Esophagus mucosa (tissue), 1 donor: ENCODE results near the gene CAMKK1. TPM values are rescaled to one million over a fixed set of nuclear protein-coding genes. Genes with fewer than 3 reads are reported as not detected.
"Not testable (repeated sequence)": the region's sequence is repeated elsewhere in the genome, so short reads cannot be mapped to it uniquely, and the experiment has no call there.

ENCODE experiments used
- ATAC-seq: fragments of 200-7000 bp; cut with Tn5 transposase; one replicate; pipeline ENCODE4 v1.9.1; 2020
- total RNA-seq: library from RNA; stranded (reverse); gene quantifications from one replicate; pipeline ENCODE4 v1.2.4, GENCODE V29; 2023
- donor health status: DM: yes; HTN: yes; CAD: no.

CAMKK1 gene
- total RNA-seq, 1 donor from 2014 or later: 4.2 TPM

DNA sequence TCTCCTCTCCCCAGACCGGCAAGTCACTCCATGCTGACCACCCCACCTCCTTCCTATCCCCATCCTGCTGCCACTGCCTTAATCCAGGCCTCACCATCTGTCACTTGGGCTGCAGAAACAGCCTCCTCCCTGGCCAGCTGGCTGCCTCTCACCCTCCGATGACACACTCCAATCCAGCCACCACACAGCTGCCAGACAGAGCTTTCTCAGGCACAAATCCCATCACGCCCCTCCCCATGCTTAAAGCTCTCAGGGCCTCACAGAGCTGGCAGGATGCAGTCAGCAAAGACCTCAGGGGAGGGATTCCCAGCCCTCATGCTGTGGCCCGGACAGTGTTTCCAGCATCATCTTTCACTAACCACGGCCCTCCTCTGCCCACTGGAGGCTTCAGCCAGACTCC is 13.7 kb downstream of the CAMKK1 start:
- no peak for ATAC-seq

DNA sequence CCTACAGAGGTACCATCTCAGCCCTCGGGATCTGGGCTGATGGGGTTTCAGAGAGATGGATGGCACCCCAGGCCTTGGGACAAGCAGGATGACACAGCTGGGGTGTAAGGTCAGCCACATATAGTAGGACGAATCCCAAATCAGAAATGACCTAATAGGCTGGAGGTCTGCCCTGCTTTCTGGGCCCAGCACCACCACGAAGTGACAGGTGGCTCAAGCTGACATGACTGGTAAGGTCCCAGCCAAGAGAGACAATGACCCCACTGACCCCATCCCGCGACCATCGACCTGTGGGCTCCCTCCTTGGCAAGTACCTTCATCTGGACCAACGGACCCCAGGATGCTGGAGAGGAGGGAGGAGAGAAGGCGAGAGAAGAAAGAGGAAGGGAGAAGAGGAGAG is 15.6 kb downstream of the CAMKK1 start:
- ATAC-seq: no peak

DNA sequence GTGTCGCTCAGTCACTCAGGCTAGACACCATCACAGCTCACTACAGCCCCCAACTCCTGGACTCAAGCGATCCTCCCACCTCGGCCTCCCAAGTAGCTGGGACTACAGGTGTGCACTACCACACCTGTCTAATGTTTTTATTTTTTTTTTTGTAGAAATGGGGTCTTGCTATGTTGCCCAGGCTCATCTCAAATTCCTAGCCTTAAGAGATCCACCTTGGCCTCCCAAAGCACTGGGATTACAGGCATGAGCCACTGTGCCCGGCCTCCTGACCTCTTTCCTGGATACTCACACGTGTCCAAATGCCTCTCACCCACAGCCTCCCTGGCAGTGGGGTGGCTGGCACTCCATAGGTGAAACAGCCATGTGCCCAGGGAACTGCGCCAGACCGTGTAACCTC is 17.5 kb downstream of the CAMKK1 start:
- ATAC-seq: no peak

DNA sequence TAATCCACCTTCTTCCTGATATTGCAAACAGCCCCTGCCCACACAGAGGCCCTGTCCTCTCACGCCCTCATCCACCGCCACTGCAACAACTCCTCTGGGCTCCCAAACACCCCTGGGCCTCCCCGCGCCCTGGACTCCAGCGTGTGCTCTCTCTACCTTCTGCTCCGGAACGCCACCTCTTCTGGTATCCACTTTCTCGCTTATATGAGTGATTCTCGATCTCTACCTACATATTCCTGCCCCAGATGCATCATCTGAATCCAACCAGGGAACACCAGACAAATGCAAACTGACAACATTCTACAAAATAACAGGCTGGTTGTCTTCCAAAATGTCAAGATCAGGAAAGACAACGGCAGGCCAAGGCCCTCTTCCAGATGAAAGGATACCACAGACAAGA is 19.0 kb downstream of the CAMKK1 start:
- no peak for ATAC-seq

DNA sequence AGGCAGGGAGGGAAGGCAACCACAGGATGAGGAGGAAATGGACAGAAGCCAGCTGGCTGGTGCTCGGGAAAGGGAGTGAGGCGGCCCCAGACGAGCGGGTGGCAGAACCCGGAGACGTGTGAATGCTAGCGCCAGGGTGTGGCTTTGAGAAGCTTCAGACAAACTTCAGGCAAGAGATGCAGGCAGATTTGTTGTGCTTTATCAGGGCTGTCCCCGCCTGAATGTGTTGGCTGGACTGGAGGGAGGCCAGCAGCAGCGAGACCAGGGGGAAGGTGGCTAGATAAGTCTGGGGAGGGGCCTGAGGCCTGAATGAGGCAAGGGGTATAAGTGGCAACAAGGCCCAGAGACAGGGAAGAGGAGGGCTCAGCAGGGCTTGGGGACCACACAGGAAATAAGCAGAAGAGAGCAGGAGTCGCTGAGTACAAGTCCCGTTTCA is 22.0 kb downstream of the CAMKK1 start:
- peak; percentile 53 for ATAC-seq

DNA sequence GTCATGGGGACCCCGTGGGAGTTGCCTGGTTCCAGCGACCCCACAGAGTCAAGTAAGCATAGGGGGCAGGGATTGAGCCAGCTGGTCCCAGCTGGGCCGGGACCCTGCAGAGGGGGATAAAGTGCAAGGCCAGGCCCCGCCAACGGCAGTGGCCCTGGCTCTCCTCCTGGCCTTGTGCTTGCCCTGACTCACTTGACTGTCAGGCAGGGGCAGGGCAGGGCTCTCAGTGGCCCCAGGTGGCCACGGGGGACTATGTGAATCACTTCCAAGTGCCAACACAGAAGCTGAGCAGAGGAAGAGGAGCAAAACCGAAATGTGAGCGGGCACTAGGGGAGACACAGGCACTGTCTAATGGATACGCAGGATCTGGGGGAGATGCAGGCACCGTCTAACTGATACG is 25.2 kb downstream of the CAMKK1 start:
- no peak for ATAC-seq

DNA sequence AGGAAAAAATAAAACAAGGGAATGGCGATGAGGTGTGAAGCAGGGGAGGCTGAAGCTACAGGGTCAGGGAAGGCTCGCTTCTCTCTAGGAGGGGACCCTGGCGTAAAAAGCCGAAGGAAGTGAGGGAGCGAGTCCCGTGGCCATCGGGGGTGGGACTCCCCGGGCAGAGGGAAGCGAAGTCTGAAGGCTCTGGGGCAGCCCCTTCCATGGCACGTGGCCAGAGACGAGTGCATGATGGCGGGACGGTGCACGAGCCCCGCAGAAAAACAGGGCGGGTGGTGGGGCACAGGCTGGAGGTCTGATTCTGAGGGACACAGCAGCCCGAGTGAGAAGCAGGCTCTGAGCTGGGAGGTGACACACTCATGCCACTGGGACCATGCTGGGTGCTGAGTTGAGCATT is 25.7 kb downstream of the CAMKK1 start:
- ATAC-seq: no peak

DNA sequence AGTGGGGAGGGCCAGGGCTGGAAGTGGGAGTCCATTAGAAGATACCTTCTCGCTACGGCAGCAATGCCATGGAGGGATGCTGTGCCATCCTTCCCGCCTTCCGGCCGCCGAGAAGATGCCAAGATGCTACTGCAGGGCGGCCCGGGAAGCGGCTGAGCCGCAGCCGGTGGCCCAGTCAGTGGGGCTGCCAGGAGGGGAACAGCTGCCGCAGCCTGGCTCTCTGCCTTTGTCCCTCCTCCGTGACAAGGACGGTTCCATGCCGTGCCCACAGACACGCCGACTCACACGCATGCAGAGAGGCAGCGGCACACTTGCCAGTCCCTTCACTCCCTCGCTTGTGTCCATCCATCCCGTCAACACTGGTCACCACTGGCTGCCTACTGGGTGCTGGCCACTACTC is 26.6 kb downstream of the CAMKK1 start:
- ATAC-seq: no peak

DNA sequence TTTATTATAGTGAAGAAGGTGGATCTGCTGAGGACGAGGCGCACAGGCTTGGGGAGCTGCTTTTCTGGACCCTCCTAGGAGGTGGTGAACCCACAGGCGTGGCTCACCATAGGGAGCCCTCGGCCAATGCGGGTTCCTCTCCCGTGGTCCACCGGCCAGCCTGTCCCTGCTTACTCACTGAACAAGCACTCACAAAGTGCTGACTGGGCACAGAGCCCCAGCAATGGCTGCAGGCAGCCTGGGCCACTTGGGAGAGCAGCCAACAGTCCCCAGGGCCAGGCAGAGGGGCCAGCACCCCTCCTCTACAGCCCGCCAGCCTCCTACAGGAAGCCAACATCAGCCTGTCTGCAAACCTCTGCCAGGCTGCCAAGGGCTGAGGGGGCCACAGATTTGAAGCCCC is 27.7 kb downstream of the CAMKK1 start:
- ATAC-seq: no peak

DNA sequence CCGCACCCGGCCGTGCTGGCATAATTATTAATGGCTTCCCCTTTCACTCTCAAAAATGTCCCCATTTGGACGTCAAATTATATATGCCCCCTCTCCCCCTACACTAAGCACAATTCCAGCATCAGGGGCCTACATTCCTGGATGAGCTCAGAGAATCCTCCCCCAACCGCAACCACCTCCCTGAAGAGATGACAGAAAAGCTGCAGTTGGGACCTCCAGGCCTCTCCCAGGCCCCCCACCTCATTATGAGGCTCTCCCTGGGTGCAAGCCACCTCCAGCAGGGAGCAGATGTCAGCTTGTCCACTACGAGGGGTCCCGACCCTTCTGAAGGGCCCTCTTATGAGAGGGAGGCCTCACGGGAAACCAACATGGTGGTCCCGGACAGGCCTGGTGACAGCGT is 28.3 kb downstream of the CAMKK1 start:
- ATAC-seq: no peak

DNA sequence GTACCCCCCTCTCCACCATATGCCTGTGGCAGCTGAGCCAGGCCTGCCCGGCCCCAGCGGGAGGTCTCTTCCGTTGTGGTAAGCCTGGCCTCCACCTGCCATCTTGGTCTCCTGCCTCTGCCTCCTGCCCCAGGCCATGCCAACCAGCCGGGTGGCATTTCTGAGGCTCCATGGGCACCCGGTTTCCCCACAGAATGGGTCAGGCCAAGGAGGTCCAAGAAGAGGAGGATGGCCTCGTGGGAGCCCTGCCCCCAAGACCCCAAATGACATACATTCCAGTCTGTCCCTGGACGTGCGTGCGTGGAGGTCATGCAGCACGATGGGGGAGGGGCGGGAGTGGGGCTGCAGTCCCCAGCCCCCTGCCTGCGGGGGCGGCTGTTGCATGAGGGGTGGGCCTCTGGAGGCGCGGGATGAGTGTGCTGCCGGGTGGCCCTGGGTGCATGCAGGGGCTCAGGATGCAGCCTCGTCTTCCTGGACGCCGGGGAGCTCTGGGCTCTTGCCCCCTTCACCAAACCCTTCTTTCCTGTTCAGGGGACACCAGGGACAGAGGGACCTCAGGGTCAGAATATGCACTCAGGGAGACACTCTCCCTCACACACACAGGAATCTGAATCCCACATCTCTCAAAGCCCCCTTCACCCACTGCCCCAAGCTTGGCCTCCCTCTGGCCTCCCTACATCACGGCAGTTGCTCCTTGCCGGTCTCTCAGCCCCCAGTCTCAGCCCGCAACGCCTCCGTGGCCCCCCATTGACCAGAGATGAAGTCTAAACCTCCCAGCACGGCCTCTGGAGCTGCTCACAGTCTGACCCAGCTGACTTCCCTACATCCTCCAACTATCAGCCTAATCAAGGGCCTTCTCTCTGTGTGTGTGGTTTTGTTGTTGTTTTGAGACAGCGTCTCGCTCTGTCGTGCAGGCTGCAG is 30.8 kb downstream of the CAMKK1 start:
- ATAC-seq: no peak

DNA sequence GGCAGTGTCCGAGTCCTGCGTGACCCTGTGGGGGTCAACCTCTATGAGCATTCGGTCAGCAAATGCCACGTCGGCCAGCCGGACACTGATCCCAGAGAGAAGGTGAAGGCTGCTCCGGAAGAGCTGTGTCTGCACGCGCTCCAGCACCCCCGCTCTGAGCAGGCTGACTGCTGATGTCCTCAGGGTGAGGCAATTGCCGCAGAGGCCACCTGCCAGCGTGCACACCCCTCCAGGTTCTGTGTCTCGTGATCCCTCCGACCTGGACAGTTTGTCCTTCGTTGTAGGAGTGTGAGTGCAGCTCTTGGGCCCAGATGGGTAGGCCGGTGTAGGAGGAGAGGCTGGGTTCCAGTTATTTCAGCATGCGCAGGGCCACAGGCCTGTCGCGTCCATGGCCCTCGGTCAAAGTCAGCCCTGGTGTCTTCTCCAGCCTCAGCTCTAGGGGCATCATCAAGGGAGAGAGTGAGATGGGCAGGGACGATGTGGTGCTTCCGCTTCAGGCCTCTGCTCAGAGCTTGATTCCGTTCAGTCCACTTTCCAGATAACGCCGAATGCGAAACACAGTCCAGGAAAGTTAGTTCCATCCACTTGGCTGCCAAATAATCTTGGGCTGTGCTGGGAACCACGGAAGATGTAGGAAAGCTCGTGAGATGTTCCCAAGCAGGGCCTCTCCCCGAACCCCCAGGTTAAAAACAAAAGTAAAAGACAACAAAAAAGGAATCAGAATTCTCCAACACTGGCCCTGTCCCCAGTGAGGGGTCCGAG is 31.7 kb downstream of the CAMKK1 start:
- ATAC-seq: no peak

DNA sequence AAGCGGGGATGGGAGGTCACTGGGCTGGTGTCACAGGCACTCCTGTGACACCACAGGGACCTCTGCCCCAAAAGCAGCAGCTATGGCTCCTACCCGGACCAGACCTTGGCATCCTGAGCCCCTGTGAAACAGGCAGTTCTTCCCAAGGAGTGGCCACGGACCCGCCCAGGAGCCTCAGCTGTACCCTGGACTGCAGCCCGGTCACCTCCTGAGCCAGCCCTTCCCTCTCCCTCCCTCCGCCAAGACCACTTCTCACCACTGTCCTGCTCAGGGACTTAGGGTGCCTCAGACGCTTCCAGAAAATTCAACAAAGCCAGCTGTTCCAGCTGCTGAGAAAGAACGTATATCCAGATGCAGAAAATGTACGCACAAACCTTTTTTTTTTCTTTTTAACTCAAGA is 32.9 kb downstream of the CAMKK1 start:
- ATAC-seq: no peak

DNA sequence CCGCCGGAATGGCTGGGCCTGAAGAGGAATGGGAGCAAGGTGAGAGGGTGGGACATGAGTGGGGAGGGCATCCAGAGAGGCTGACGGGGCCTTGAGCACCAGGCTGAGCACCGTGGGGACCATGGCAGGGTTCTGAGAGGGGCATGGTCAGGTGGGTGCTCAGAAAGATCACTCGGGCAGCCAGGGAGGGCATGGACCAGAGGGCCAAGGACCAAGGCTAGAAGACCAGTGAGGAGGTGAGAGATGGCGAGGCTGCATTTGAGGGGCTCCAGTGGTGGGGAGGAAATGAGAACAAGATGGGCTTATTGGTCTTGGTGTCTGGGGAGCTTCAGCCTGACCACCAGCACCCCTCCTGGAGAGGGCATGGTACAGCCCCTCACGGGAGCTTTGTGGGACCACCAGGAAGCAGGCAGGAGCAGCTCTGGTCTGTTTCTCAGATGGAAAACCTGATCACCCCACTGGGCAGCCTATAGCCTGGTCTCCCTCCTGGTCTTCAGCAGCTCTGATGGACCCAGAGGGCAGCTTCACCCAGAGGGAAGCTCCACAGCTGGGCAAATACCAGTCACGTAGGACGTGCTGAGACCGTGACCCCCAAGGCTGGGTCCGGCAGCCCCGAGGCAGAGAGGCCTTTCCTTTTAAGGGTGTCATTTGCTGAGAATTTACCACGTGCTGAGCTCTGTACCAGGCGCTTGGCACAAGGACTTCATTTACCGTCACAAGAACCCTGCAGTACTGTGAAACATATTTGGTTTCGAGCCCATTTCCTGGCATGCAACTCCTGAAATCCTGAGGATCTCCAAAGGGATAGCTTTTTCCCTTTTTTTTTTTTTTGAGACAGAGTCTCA is 35.4 kb downstream of the CAMKK1 start:
- ATAC-seq: peak; percentile 29

DNA sequence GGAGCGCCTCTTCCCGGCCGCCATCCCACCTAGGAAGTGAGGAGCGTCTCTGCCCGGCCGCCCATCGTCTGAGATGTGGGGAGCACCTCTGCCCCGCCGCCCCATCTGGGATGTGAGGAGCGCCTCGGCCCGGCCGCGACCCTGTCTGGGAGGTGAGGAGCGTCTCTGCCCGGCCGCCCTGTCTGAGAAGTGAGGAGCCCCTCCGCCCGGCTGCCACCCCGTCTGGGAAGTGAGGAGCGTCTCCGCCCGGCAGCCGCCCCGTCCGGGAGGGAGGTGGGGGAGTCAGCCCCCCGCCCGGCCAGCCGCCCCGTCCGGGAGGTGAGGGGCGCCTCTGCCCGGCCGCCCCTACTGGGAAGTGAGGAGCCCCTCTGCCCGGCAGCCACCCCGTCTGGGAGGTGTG is 38.6 kb downstream of the CAMKK1 start:
- ATAC-seq: not testable (repeated sequence)

DNA sequence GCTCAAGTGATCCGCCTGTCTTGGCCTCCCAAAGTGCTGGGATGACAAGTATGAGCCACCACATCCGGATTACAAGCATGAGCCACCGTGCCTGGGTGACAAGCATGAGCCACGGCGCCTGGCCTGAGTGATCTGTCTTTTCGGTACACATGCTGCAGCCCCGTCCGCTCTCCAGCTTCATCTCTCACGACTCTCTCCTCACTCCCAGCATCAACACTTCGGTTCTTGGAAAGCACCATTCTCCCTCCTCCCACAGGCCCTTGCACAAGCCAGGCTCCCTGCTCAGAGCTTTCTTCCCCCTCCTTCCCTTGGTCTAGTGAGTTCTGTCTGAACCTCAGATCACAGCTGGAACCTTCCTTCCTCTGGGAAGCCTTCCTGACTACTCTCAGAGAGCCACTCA is 40.3 kb downstream of the CAMKK1 start:
- no peak for ATAC-seq

DNA sequence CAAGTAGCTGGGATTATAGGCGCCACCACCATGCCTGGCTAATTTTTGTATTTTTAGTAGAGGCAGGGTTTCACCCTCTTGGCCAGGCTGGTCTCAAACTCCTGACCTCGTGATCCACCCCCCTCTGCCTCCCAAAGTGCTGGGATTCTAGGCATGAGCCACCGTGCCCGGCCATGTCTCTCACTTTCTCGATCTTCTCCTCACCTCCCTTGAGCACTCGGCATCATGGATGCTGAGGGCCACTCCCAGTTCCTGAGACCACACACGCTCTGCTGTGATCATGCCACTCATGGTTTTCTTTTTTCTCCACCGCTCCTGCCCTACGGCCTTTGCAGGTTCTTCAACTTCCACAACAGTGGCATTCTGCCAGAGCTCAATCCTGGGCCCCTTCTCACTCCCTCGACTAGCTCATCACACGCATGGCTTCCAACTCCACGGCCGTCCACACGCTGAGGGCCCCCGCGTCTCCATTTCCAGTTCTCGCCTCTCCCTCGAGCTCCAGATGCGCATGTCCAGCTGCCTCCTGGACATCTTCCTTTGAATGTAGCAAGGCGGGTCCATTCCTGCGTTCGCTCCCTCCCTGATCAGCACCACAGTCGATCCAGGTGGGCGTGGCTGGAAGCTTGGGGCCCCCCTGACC is 41.3 kb downstream of the CAMKK1 start:
- ATAC-seq: no peak

DNA sequence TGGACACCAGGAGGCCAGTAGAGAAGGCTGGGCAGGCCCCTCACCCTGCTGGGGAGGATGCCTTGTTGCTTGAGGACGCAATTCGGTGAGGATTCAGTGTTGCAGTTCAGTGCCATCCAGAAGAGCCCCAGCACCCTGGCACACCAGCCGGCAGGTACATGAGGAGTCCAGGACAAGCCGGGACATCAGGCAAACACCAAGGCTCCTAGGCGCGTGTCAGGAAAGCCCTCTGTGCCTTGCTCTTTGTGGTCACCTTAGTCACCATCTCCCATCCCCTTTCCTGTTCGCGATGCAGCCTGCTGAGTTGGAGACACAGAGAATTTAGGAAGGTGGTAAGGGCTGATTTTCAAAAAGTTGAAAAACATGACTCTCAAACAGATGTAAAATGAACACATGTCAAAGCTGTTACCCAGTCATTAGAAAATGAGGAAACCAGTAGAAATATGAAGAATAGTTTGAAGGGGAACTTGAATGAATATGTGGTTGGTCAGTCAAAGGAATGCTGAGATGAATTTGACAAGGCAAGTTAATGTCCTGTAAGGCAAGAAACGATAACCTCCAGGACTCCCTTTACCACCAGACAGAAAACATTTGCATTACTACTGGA is 44.5 kb downstream of the CAMKK1 start:
- no peak for ATAC-seq

DNA sequence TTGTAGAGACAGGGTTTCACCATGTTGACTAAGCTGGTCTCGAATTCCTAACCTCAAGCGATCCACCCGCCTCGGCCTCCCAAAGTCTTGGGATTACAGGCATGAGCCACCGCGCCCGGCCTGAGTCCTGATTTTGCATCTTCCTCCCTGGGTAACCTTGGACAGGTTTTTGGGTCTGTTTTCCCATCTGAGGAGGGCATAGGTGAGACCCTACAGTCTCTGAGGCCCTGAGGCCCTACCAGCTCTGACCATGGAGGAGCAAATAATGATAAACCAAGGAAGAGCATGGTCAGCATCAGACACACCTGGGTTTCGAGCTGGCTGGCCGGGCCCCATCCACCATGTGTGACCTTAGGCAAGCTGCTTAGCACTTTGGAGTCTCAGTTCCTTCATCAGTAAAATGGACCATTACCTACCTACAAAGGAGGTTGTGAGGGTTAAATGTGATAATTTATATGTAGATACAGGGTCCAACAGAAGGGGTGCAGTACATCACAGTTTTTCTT is 45.6 kb downstream of the CAMKK1 start:
- no peak for ATAC-seq

DNA sequence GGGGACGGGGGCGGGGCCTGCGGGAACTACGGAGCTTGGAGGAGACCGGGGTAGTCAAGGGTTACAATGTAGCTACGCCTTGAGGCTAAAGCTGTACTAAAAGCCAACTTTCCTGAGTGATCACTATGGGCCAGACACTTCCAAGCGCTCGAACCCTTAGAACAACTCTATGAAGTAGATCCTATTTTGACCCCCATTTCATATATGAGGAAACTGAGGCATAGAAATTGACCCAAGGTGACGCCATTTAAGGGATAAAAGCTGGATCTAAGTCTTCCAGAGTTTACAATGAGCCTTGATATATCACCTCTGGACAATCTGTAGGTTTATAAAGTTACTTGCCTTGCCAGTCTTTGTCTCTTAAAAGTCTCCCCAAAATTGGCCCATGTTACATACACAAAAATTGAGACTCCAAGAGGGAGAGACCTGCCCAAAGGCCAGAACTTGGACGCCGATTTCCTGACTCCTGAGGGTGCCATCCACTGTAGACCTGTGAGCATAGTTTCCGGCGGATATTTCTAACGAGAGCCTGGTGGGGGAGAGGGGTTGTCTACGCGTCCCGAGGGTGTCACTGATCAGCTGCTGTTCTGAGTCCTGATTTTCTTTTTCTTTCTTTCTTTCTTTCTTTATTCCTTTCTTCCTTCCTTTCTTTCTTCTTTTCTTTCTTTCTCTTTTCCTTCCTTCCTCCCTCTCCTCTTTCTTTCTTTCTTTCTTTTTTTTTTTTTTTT is 46.3 kb downstream of the CAMKK1 start:
- ATAC-seq: no peak
